ENCODE results near the gene RBM15.

- TF ChIP-seq CHD1 (IDR thresholded peaks at IDR 0.05; ENCODE audit: low read depth, low read length) = no peak
- no peak for TF ChIP-seq POLR2A (IDR thresholded peaks at IDR 0.05; ENCODE audit: low read depth, low read length)
- TF ChIP-seq CTCF (conservative IDR thresholded peaks at IDR 0.05; ENCODE audit: low read depth, low read length) = no peak
- no peak for TF ChIP-seq RFX5 (IDR thresholded peaks at IDR 0.05; ENCODE audit: low read depth, low read length)
- TF ChIP-seq CEBPB (IDR thresholded peaks at IDR 0.05; ENCODE audit: low read depth, low read length) = no peak
- TF ChIP-seq RCOR1 (IDR thresholded peaks at IDR 0.05; ENCODE audit: insufficient replicate concordance, low read length) = no peak
- no peak for TF ChIP-seq USF2 (IDR thresholded peaks at IDR 0.05; ENCODE audit: low read depth, low read length)
- TF ChIP-seq MAZ (IDR thresholded peaks at IDR 0.05; ENCODE audit: borderline replicate concordance, low read depth, low read length) = no peak
- TF ChIP-seq ELK1 (IDR thresholded peaks at IDR 0.05; ENCODE audit: borderline replicate concordance, low read depth, low read length) = no peak
- no peak for TF ChIP-seq BHLHE40 (IDR thresholded peaks at IDR 0.05; ENCODE audit: low read depth, low read length)
- no peak for TF ChIP-seq MAFK (IDR thresholded peaks at IDR 0.05; ENCODE audit: low read depth, low read length)
- no peak for TF ChIP-seq NFE2L2 (IDR thresholded peaks at IDR 0.05; ENCODE audit: low read depth, low read length)
- no peak for TF ChIP-seq RAD21 (IDR thresholded peaks at IDR 0.05; ENCODE audit: low read length)
Observed at GRCh38 chr1:110326826-110327225, 12.4 kb upstream of the RBM15 start.

Measured in IMR-90 (cell line).